ENCODE data around the gene RAB11FIP4.

RAB11FIP4 gene

DNA sequence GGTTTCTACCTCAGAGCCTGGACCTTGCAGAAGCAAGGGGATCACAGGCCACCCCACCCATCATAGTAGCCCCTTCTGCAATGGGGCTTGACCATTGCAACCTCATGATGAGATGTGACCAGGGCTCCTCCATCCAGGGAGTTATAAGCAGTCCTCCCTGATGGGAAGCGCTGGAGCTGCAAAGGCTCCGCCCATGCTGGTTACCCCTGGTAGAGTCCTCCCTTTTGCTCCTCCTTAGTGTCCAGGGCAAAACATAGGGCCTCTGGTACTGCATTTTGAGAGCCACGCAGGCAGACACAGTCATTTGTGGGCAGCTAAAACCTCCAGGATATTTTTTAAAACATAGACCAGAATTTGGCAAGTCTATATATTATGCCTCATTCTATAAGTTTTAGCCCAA, 161.1 kb downstream of the RAB11FIP4 start:
- DNase-seq, result no peak

DNA sequence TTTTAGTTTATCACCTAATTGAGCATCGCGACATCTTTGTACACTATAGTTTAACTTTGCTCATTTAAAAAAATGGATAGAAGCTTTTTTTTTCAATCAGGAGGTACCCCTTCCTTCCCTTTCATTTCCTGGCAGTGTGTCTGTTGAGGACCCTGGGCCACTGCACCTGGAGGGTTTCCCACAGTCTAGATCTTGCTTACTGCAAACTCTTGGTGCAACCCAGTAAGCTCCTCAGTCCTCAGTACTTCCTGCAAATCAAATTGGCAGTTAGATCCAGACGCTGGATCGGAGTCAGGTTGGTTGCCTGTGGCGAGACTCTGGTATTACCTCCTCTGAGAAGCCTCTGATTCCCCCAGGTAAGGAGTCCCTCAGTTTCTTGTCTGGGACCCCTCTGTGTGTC, 162.0 kb downstream of the RAB11FIP4 start:
- DNase-seq, result no peak

DNA sequence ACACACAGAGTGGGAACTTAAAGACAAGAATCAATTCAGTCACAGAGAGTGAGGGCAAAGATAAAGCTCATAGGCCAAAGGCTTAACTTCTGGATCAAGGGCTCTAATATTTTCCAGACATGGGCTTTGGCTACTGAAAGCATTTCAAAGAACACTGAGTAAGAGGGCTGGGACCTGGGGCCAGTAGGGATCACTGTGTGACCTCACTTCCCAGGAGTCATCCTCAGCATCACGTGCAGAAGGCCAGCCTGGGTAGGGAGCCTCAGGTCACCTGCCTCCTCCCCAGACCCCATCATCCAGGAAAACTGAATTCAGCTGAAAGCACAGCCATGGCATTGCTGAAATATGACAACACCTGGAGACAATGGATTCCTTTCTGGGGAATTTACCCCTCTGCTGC, 163.5 kb downstream of the RAB11FIP4 start:
- no peak for DNase-seq

DNA sequence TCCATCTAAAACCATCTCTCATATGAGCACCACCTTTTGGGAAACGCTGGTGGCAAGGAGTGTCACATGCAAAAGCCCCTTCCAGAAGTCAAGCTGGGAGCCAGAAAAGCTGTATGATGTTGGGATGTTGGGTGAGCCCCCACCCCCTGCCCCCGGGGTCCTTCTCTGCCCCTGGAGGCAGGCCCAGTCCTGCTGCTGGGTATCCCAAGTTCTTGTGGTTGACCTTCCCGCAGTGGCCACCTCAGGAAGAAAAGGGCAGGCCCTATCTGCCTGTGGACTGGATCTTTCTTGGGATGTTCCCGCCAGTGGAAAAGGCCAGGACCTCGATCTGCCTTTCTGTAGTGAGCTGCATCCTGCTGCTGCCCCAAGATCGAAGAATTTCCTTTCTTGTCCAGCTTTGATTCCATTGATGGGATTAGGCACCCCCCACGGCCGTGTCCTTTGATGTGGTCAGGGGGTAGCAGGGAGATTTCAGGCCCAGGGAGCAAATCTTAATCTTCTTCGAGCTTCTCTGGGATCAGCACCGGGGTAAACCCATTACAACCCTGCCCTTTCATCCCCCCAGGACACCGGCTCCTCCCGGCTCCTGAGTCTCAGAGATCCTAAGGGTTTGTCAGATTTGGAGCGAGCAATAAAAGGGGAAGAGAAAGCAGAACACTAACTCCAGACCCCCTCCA, 165.6 kb downstream of the RAB11FIP4 start:
- DNase-seq, result no peak

DNA sequence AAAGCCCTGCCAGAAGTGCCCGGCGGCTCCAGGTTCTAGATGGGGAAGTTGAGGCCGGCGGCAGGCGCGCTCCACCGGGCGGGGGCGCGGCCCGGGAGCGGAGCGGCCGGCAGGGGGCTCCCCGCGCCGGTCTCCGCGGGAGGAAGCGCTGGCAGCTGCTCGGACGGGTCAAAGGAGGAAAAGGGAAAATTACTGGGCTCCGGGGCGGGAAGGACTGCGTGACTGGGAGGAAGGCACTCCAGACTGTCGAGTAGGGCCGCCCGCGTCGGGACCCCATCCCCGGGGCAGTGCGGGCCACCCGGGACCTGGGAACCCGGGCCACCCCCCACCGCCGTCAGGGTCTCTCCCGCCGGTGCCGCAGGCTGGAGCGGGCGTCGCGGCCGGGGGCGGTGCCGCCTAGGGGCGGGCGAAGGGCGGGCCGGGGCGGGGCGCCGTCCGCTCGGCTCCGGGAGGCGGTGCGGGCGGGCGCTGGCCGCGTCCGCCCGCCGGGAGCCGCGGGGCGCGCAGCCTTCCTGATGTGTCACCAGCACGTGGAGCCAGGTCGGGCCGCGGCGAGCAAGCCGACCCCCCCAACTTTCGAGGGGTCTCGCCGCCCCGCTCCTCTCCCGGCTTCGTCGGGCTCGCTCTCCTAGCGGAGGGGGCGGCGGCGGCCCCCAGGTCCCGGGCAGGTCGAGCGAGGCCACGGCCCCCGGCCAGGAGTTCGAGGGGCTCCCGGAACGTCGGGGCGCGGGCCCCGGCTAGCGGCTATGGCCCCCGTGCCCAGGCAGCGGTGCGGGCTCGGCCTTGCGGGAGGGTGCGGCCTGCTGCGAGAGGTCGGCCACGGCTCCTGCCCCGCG, 167.5 kb downstream of the RAB11FIP4 start:
- no peak for DNase-seq

DNA sequence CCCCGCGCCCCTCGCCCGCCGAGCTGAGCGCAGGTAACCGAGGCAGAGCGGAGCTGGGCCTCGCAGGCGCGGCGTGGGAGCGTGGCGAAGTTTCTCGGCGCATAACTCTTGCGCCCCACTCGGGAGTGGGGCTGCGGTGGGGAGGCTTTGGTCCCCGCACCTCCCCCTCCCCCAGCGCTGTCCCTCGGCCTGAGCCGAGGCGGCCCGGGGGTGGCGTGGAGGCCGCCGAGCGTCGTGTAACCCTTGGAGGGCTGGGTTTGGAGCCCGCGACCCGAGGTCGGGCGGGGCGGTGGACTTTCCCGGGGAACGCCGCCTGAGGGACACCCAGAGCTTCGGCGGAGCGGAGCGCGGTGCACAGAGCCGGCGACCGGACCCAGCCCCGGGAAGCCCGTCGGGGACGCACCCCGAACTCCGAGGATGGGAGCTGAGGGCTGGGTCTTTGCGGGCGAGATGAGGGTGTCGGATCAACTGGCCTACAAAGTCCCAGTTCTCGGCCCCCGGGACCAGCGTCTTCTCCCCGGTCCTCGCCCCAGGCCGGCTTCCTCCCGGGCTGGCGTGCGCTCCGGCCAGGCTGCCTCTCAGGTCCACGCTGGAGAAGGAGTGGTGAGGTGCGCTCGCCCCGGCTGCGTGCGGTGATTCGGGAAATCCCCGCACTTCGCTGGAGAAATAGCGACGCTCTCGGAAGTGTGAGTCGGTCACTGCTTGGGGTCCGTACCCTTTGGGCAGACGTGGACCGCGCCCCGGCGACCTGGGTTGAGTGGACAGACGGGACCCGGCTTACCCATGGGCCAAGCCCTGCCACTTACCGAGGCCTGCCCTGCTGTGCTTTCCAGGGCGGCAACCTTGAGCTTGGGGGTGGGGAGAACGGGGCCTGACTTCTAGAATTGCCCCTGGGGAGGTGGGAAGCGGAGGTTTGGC, 168.4 kb downstream of the RAB11FIP4 start:
- no peak for DNase-seq

DNA sequence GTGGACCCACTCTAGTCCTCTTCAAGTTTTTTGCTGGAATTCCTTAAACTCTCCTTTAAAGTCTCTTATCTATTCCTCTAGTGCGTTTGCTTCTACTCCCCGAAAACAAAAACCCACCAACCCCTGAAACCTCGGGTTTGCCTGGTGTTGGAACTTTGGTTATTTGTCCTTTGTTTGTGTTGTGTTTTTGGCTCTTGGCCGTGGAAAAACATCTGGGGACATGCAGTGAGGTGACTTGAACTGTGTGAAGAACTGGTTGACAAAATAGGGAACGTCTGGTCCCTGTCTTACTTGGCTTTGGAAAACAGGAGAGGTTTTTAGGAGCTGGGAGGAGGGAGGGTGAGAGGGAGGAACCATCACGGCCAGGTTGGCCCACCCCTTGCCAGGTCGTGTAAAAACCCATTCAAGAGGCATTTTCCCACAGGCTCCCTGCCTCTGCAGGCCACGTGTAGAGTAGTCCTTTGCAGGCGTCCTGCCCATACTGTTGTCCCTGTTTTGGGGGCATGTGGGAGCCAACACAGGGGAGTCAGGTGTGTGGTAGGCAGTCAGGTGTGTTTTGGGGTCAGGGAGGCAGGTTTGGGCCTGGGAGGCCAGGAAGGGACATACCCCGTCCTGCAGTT, 169.3 kb downstream of the RAB11FIP4 start:
- no peak for DNase-seq

DNA sequence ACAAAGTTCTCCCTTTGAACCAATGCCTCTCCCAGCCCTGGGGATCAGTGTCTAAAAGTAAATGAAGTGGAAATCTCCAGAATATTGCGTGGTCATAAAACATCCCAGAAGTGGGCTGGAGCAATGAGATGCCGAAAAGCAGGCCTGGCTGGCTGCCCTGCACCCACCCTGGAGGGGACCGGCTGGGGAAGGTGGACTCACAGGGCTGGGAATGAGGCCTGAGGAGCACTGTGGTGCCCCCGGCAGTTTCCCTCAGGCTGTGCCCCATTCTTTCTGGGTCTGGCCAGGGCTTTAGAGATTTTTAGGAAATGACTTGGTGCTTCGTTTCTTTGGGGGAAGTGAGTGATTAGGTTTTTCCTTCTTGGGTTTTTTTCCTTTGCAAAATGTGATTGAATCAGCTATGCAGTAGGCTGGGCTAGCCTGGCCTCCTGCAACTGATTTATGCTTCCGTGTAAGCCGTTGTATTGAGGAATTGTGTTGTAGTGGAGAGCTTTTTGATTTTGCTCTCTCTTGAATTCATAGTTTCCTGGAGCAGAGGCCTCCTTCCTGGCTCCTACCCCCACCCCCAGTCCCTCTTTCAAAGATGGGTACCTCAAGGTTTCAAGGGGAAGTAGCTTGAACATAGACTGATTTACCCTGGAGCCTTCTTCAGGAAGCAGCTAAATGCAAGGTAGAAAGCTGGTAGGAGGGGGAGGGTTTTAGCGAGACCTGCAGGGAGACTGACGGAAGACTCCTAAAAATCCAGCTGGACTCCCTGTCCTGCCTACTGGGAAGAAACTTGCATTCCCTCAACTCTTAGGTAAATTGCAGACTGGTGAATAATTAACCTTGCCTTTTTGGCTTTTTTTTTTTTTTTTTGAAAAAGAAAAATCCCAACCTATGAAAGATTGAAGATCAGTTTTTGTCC, 170.2 kb downstream of the RAB11FIP4 start:
- no peak for DNase-seq

DNA sequence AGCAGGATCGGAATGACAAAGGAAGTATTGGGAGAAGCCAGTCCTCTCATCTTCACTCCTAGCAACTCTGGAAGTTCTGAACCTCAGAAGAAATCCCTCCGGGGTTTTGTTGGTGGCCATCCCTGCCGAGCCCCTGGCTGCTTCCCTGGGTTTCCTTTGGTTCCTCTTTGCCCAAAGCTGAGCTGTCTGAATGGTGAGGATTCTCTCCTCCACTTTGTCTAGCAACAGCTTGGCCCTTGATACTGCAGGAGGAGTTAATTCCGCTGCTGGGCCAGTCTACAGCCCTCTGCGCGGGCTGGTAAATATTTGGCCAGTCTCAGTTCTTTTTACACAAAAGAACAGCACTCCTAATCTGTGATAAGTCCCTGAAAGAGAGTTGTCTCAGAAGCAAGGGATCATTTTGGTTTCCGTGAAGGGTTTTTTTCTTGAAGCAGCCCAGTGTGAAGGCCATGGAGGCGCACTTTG, 170.9 kb downstream of the RAB11FIP4 start:
- no peak for DNase-seq

DNA sequence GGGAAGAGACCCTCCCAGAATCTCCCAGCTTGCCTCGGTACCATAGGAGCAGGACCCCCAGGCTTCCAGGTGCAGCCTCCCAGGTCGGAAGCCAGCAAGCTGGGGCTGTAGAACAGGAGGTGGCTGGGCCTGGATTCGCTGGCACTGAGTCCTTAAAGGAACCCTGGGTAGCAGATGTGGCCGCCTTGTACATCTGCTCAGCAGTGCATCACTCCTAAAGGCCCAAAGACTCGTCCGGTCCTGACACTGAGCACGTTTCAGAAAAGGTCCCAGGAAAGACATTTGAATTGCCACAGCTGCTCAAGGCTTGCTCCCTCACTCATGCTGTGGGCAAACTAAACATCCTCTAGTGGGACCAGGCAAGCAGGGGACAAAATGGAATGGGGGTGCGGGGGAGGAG, 172.8 kb downstream of the RAB11FIP4 start:
- no peak for DNase-seq

DNA sequence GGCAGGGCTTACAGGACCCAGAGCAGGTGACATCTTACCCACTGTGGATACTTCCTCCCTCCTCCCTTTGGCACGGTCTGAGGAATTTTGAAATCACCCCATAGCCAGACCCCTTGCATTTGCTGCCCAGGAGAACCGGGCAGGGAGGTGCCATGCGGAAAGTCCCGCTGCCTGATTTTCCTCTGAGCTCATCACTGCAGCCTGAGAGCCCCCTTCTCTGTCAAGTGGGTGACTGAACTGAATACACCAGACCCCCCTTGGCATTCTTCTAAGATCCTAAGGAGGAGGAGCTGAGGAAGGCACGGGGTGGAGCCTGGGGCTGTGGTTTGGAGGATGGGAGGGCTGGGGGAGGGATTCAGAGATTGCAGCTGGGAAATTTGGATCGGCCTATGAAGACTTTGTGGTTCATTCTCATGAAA, 173.4 kb downstream of the RAB11FIP4 start:
- no peak for DNase-seq

DNA sequence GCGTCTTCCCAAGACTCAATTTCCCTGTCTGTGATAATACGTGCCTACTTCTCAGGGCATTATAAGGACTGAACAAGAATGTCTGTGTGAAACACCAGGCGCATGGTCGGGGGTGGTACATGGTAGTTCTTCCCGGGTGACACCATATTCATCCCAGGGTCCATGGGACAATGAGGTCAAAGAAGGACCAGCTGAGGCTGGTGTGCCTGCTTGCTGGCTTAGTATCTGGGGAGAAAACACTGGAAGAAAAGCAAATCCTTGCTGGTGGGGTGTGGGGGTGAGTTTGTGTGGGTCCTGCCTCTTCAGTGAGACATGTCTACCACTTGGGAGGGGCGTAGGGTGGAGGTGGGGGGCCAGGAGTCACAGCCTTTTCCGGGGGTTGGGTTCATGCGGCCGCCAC, 174.2 kb downstream of the RAB11FIP4 start:
- DNase-seq, result no peak

DNA sequence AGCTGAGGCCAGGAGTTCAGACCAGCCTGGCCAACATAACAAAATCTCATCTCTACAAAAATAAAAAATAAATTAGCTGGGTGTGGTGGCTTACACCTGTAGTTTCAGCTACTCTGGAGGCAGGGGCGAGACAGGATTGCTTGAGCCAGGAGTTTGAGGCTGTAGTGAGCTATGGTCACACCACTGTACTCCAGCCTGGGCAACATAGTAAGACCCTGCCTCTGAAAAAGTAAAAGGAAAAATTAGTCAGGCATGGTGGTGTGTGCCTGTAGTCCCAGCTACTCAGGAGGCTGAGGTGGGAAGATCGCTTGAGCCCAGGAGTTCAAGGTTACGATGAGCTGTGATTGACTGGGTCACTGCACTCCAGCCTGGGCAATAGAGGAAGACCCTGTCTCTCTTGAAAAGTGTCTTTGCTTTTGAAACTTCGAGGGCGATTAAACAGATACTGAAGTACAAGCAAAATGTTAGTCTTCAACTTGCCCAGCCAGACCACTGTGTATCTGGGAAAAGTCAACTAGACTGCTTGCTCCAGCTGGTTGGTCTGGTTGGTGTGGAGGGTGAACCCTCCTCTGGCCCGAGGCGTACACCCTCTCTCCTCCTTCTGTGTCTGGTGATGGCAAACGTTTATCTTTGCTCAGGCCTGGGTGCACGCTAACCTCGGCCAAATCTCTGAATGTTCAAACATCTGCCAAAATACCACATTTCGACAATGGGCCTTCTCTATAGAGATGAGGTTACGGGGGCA, 174.9 kb downstream of the RAB11FIP4 start:
- DNase-seq, result no peak

DNA sequence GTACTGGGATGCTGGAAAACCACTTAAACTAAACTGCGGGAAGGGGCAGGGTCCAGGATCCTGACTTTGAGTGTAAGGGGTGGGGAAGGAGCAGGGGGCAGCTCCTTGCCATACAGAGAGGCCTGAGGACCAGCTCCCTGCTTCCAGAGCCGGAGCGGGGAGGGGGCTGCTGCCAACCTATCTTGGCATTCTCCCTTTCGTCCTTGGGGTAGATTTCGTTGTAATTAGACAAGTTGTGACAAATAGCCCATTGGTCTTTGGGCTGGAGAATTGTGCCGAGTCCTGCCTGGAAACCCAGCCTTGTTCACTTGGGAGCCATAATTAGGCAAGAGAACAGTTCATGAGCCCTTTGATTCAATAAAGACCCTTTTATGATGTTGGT, 175.5 kb downstream of the RAB11FIP4 start:
- DNase-seq, result no peak

DNA sequence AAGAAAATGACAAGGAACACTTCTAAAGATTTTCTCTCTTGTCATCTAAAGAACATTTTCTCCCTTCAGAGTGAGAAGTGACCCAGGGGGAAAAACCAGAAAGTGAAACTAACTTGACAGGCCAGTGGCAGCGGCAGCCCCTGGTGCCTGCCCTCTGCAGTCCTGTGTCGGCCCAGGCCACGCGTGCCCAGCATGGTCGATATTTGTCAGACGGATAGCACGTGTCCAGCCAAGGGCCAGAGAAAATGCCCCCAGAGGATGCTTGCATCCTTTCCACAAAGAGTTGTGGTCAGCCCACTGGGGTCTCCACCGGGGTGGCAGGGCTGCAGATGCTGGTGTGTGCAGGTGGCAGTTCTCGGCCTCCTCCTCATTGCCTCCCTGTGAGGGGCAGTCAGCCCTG, 176.6 kb downstream of the RAB11FIP4 start:
- DNase-seq, result no peak

DNA sequence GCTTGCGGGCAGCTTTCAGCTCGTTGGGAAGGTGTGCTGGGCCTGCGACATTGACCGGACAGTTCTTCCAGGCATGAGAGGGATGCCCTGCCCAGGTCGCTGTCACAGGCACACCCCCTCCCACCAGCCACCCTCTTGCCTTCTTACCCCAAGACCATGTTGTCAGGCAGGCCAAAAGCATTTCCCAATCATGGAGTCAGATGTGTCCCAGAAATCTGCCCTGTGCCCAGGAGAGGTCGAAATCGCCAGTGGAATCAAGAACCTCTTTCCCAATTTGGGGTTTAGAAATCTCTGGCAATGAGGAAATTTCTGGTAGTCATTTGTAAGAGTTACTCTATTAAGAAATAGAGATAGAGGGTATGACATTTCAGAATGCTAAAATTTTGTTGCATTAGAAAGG, 177.1 kb downstream of the RAB11FIP4 start:
- no peak for DNase-seq

DNA sequence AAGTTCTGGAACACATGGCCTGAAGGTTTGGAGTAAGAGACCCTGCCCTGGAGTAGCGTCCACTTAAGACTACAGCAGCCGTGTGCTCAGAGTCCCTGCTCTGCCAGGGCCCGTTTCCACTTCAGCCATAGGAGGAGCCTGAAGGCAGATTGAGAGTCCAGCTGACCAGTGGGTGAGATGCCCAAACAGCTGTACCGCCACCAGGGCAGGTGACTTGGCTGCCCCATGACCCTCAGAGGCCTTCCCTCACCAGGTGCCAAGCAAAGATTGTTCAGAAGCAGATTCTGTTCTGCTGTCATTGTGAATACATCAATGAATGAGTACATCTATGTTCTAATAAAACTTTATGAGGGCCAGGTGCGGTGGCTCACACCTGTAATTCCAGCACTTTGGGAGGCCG, 178.8 kb downstream of the RAB11FIP4 start:
- DNase-seq, result no peak

DNA sequence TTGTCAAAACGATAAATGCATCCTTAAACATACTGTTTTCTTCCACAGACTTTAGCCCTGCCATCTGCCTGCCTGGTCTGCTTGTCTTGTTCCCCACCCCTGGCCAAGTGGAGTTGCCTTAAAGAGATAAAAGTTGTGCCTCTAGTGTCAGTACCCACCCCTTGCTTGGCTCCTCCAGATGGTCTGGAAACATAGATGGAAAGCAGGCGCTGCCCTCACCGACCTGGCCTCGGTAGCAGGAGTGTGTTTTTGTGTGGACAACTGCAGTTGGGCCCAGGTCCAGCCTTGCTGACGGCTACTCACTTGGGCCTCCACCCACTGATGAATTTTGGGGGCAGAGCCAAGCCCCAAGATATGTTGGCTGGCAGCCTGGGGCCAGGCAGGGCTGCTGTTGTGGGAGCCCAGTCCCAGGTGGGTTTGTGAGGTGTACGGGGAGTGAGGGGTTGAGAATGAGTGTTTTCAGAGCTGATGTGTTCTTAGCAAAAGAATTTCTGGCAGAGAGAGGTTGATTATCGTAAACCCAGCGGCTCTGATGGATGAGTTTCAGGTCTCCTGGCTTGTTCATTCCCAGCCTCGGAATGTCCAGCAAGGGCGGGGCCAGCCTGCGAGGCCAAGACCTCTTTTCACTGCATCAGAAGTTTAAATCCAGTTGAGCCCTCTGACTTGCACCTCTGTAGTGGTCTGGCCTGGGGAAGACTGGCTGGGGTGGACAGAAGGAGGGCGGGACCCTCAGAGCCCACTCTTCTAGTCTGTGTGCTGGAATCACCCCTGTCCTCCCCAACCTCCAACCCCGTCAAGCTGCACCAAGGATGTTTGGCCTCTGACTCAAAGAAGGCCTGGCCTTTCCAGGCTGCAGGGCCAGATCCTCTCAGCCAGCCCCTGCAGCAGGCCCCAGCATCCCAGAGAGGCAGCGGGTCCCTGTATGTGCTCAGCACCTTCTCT, 179.7 kb downstream of the RAB11FIP4 start:
- DNase-seq, result no peak

DNA sequence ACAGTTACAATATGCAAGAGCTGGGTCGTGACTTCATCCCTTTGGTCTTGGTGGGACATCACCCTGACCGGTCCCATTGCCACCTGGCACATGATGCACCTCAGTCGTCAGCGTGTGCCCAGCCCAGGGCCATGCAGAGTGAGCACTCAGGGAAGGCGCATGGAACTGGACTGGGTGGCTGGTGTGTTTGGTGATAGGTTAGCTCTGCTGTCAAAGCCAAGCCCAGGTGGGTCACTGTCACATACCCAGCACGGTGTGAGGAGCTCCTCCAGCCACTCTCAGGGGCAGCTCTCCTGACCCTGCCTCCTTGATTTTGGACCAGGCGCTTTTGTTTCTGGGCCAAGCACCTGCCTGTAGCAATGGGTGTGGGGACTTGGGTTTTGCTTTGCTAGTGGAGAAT, 180.9 kb downstream of the RAB11FIP4 start:
- DNase-seq, result no peak

DNA sequence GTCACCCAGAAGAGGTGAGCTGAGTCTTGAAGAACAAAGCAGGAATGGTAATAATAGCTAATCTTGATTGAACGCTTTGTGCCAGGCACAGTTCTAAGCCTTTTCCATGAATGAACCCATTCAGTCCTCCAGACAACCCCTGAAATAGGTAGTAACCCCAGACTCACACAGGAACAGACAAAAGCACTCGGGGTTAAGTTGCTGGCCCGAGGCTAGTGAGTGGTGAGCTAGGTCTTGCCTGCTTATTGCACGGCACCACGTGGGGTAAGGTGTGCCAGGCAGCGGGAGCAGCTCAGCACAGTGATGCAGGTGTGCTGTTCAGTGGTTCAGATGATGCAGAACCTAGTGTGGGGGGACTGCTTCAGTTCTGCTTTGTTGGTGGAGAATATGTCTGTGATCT, 181.6 kb downstream of the RAB11FIP4 start:
- DNase-seq, result no peak

All from cortex of kidney (tissue), 1 donor.